ENCODE results near the gene LAMC2.

The LAMC2 gene

DNA sequence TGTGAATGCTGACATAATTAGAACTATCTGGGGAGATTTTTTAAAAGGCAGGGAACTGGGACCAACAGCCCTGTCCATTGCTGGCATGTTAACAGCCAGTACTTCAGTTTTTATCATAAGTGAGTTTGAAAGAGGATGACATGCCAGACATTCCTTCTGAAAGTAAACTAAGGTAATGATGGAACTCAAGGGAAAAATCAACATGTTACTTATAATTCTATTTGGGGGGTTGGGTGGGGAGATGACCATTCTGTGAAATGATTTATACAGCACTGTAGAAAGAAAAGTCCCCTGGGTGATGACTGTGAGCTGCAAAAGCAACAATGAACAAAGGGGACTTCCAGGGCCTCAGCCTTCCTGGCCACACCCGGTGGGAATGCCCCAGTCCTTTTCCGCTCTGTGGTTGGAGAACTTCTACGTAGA is 5.4 kb upstream of the LAMC2 start:
- WGBS (ENCODE audit: insufficient coverage): no CpG with 5 or more reads among the region's 3 CpGs
- ChIA-PET POLR2A (no interaction called here), CTCF (no interaction called here)
- Histone ChIP-seq H3K27me3 (replicated peaks in 2 of 5; ENCODE audit: control insufficient read depth in 4 of 5, insufficient read depth in 5 of 5, low read length in 4 of 5) (peaks cover 0 to 5% (median 2%) of the 10 kb centered on the region in 5 experiments), H3K36me3 (ENCODE audit: control insufficient read depth in 4 of 4, insufficient read depth in 4 of 4, low read length in 3 of 4) (no peaks in the 10 kb centered on the region), H3K4me1 (ENCODE audit: control extremely low read depth in 1 of 4, control insufficient read depth in 4 of 4, insufficient read depth in 4 of 4, low read length in 3 of 4) (peaks cover 0 to 4% (median under 1%) of the 10 kb centered on the region in 4 experiments), H3K9me3 (ENCODE audit: control extremely low read depth in 1 of 5, control insufficient read depth in 4 of 5, insufficient read depth in 2 of 5, low read depth in 1 of 5, low read length in 4 of 5) (no peaks in the 10 kb centered on the region), H3K27ac (ENCODE audit: insufficient read depth in 1 of 2, low read depth in 1 of 2, low read length in 2 of 2, poor library complexity in 1 of 2, severe bottlenecking in 2 of 2) (no peak overlapping the region), H3K4me3 (ENCODE audit: control insufficient read depth in 1 of 7, extremely low read depth in 1 of 7, insufficient read depth in 4 of 7, low read depth in 2 of 7, low read length in 6 of 7) (no peak overlapping the region)
- peak in 2 of 3 donors; percentile 5 to 16 for DNase-seq

DNA sequence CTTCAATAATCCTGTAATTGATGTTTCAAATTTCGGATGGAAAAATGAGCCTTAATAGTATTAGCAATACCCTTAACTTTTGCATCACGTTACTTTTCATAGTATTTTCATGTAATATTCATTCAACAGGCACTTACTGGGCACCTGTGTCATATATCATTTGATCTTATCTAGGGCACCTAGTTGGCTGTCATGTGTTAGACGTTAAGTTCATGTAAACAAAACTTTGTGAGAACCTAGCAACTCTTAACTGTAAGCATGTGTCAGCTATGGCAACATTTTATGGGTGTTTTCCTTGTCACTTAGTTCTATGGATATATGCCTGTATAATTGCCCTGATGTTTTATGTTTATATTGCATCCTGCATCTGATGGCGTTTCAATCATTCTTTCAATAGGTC is 777 bp downstream of the LAMC2 start:
- whole genome bisulfite sequencing (ENCODE audit: insufficient coverage): 96% methylated on average over 4 of the region's 4 CpGs
- Histone ChIP-seq H3K36me3 (ENCODE audit: control insufficient read depth in 4 of 4, insufficient read depth in 4 of 4, low read length in 3 of 4) (no peaks in the 10 kb centered on the region), H3K27me3 (replicated peaks in 2 of 5; ENCODE audit: control insufficient read depth in 4 of 5, insufficient read depth in 5 of 5, low read length in 4 of 5) (peaks cover 2 to 35% (median 11%) of the 10 kb centered on the region in 5 experiments), H3K4me1 (ENCODE audit: control extremely low read depth in 1 of 4, control insufficient read depth in 4 of 4, insufficient read depth in 4 of 4, low read length in 3 of 4) (peaks cover 0 to 8% (median 4%) of the 10 kb centered on the region in 4 experiments), H3K4me3 (ENCODE audit: control insufficient read depth in 1 of 7, extremely low read depth in 1 of 7, insufficient read depth in 4 of 7, low read depth in 2 of 7, low read length in 6 of 7) (no peak overlapping the region), H3K9me3 (ENCODE audit: control extremely low read depth in 1 of 5, control insufficient read depth in 4 of 5, insufficient read depth in 2 of 5, low read depth in 1 of 5, low read length in 4 of 5) (no peaks in the 10 kb centered on the region), H3K27ac (ENCODE audit: insufficient read depth in 1 of 2, low read depth in 1 of 2, low read length in 2 of 2, poor library complexity in 1 of 2, severe bottlenecking in 2 of 2) (no peak overlapping the region)
- ChIA-PET POLR2A (no interaction called here), CTCF (no interaction called here)
- no peak for DNase-seq

DNA sequence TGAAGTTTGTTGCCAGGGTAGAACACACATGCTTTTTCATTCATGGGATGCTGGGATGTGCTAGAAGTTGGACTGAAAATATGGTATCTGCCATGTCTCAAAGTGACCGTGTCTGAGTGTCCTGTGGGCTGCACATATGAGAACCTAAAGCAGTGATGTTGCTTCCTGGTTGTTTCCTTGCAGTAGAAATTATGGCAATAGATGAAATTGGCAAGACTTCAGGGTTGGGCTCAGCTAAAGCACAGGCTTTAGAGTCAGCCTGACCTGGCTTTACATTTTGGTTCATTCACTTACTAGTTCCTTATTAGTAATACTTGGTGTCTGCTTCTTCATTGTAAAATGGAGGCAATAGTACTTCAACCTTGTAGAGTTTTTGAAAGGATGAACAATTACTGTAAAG is 2.2 kb downstream of the LAMC2 start:
- no peak for DNase-seq
- Histone ChIP-seq H3K27ac (ENCODE audit: insufficient read depth in 1 of 2, low read depth in 1 of 2, low read length in 2 of 2, poor library complexity in 1 of 2, severe bottlenecking in 2 of 2) (no peak overlapping the region), H3K27me3 (replicated peaks in 2 of 5; ENCODE audit: control insufficient read depth in 4 of 5, insufficient read depth in 5 of 5, low read length in 4 of 5) (peaks cover 2 to 38% (median 11%) of the 10 kb centered on the region in 5 experiments), H3K9me3 (ENCODE audit: control extremely low read depth in 1 of 5, control insufficient read depth in 4 of 5, insufficient read depth in 2 of 5, low read depth in 1 of 5, low read length in 4 of 5) (no peaks in the 10 kb centered on the region), H3K36me3 (ENCODE audit: control insufficient read depth in 4 of 4, insufficient read depth in 4 of 4, low read length in 3 of 4) (no peaks in the 10 kb centered on the region), H3K4me3 (ENCODE audit: control insufficient read depth in 1 of 7, extremely low read depth in 1 of 7, insufficient read depth in 4 of 7, low read depth in 2 of 7, low read length in 6 of 7) (no peak overlapping the region), H3K4me1 (ENCODE audit: control extremely low read depth in 1 of 4, control insufficient read depth in 4 of 4, insufficient read depth in 4 of 4, low read length in 3 of 4) (peaks cover 0 to 8% (median 4%) of the 10 kb centered on the region in 4 experiments)
- WGBS (ENCODE audit: insufficient coverage): 78% methylated on average over 1 of the region's 1 CpG
- ChIA-PET POLR2A (no interaction called here), CTCF (interaction anchor here (0.6 kb wide), 1 partner anchor 9 kb away, joined by 3 read pairs; no protein-coding TSS in a partner anchor)

DNA sequence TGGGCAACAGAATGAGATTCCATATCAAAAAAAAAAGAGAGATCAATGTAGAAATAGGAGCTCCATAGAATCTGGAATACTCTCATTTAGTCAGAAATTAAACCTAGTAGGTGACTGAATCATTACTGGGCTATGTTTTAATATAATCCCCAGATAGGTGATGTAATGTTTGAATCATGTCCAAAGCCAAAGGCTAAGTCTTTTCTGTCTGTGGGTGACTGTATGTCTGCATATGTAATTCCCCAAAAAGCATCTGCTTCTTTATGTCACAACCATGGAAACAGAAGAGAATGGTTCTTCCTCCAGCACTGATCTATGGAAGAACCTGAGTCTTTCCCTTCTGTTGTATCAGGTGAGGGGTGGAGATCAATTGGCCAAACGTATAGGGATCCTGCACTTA is 5.8 kb downstream of the LAMC2 start:
- POLR2A ChIA-PET: no interaction called here
- Histone ChIP-seq H3K4me3 (ENCODE audit: control insufficient read depth in 1 of 7, extremely low read depth in 1 of 7, insufficient read depth in 4 of 7, low read depth in 2 of 7, low read length in 6 of 7) (no peak overlapping the region), H3K27me3 (replicated peaks in 2 of 5; ENCODE audit: control insufficient read depth in 4 of 5, insufficient read depth in 5 of 5, low read length in 4 of 5) (peaks cover 0 to 21% (median 6%) of the 10 kb centered on the region in 5 experiments), H3K36me3 (ENCODE audit: control insufficient read depth in 4 of 4, insufficient read depth in 4 of 4, low read length in 3 of 4) (no peaks in the 10 kb centered on the region), H3K4me1 (ENCODE audit: control extremely low read depth in 1 of 4, control insufficient read depth in 4 of 4, insufficient read depth in 4 of 4, low read length in 3 of 4) (peaks cover 0 to 11% (median 6%) of the 10 kb centered on the region in 4 experiments), H3K27ac (ENCODE audit: insufficient read depth in 1 of 2, low read depth in 1 of 2, low read length in 2 of 2, poor library complexity in 1 of 2, severe bottlenecking in 2 of 2) (no peak overlapping the region), H3K9me3 (ENCODE audit: control extremely low read depth in 1 of 5, control insufficient read depth in 4 of 5, insufficient read depth in 2 of 5, low read depth in 1 of 5, low read length in 4 of 5) (no peaks in the 10 kb centered on the region)
- WGBS (ENCODE audit: insufficient coverage): no CpG with 5 or more reads among the region's 1 CpG
- no peak for DNase-seq
- CTCF ChIA-PET: no interaction called here

DNA sequence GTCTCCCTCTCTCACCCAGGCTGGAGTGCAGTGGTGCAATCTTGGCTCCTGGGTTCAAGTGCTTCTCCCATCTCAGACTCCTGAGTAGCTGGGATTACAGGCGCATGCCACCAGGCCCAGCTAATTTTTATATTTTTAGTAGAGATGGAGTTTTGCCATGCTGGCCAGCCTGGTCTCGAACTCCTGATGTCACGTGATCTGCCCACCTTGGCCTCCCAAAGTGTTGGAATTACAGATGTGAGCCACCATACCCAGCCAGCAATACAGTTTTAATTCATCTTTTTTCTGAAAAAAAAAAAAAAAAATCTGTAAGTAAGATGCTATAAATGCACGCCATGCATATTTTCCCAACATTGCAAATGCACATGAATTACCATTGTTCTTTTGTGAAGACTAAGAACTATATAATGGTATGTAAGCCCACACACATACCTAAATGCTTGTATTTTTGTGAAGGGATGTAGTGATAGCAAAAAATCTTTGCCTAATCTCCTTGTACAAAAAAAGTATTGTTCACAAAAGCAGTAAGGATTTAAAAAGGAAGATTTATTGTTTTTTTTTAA is 8.0 kb downstream of the LAMC2 start:
- POLR2A ChIA-PET: no interaction called here
- Histone ChIP-seq H3K4me3 (ENCODE audit: control insufficient read depth in 1 of 7, extremely low read depth in 1 of 7, insufficient read depth in 4 of 7, low read depth in 2 of 7, low read length in 6 of 7) (no peak overlapping the region), H3K9me3 (ENCODE audit: control extremely low read depth in 1 of 5, control insufficient read depth in 4 of 5, insufficient read depth in 2 of 5, low read depth in 1 of 5, low read length in 4 of 5) (no peaks in the 10 kb centered on the region), H3K36me3 (ENCODE audit: control insufficient read depth in 4 of 4, insufficient read depth in 4 of 4, low read length in 3 of 4) (no peaks in the 10 kb centered on the region), H3K27me3 (replicated peaks in 2 of 5; ENCODE audit: control insufficient read depth in 4 of 5, insufficient read depth in 5 of 5, low read length in 4 of 5) (peaks cover 0 to 9% (median 0%) of the 10 kb centered on the region in 5 experiments), H3K27ac (ENCODE audit: insufficient read depth in 1 of 2, low read depth in 1 of 2, low read length in 2 of 2, poor library complexity in 1 of 2, severe bottlenecking in 2 of 2) (no peak overlapping the region), H3K4me1 (ENCODE audit: control extremely low read depth in 1 of 4, control insufficient read depth in 4 of 4, insufficient read depth in 4 of 4, low read length in 3 of 4) (peaks cover 0 to 11% (median 6%) of the 10 kb centered on the region in 4 experiments)
- no peak for DNase-seq
- CTCF ChIA-PET: no interaction called here
- no CpG with 5 or more reads among the region's 4 CpGs for whole genome bisulfite sequencing (ENCODE audit: insufficient coverage)

DNA sequence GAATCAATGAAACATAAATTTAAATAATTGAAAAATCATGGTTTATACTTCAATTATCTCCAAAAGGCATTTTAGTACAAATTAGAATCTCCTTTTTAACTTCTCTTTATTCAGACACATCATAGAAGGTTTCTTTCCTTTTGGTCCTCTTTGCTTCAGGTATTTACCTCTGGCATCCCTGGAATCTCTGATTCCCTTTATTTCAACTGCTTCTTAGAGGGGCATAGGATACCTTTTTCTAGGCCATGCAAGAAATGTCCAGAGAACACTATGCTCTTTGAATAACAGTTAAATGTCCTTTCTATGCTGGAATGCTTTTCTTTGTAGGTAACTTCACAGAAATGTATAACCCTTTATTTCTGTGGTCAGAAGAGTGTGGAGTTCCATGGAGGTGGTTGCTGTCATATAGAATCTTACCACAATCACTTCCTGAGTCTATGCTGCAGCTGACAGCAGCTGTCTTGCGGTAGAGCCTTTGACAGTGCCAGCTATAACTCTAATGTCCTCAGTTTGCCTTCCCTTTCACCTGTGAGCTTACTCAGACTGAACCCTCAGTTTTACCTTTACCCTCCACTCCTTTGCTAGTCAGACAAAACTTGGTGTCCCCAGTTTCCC is 8.6 kb downstream of the LAMC2 start:
- no peaks in the 10 kb centered on the region for H3K36me3 ChIP-seq (ENCODE audit: control insufficient read depth in 4 of 4, insufficient read depth in 4 of 4, low read length in 3 of 4)
- H3K4me3 ChIP-seq (ENCODE audit: control insufficient read depth in 1 of 7, extremely low read depth in 1 of 7, insufficient read depth in 4 of 7, low read depth in 2 of 7, low read length in 6 of 7): no peak overlapping the region
- ChIA-PET CTCF (no interaction called here), POLR2A (no interaction called here)
- no peak overlapping the region for H3K27ac ChIP-seq (ENCODE audit: insufficient read depth in 1 of 2, low read depth in 1 of 2, low read length in 2 of 2, poor library complexity in 1 of 2, severe bottlenecking in 2 of 2)
- peaks cover 0 to 9% (median 0%) of the 10 kb centered on the region in 5 experiments for H3K27me3 ChIP-seq (replicated peaks in 2 of 5; ENCODE audit: control insufficient read depth in 4 of 5, insufficient read depth in 5 of 5, low read length in 4 of 5)
- H3K9me3 ChIP-seq (ENCODE audit: control extremely low read depth in 1 of 5, control insufficient read depth in 4 of 5, insufficient read depth in 2 of 5, low read depth in 1 of 5, low read length in 4 of 5): no peaks in the 10 kb centered on the region
- H3K4me1 ChIP-seq (ENCODE audit: control extremely low read depth in 1 of 4, control insufficient read depth in 4 of 4, insufficient read depth in 4 of 4, low read length in 3 of 4): peaks cover 0 to 11% (median 6%) of the 10 kb centered on the region in 4 experiments
- 33% methylated on average over 1 of the region's 1 CpG for WGBS (ENCODE audit: insufficient coverage)
- peak in 2 of 3 donors; percentile 39 to 65 for DNase-seq

DNA sequence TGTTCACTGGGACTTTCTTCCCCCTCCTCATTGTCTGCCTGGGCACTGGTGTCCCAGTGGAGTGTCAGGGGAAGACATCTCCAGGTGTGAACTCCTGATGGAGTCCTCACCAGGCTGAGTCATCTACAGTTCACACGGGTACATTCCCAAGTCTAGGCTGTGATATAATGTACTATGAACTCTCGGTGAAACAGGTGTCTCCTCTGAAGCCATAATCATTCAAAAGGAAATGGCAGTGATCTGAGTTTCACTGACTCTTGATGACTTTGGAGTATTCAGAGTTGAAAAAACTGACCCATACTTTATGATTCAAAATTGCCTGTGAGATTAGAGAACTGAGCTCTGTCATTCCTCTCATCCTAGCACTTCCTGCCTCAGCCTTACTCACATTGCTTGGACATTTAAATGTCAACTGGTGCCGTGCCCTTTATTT is 9.1 kb downstream of the LAMC2 start:
- H3K9me3 ChIP-seq (ENCODE audit: control extremely low read depth in 1 of 5, control insufficient read depth in 4 of 5, insufficient read depth in 2 of 5, low read depth in 1 of 5, low read length in 4 of 5): no peaks in the 10 kb centered on the region
- 89% methylated on average over 1 of the region's 3 CpGs for WGBS (ENCODE audit: insufficient coverage)
- H3K4me3 ChIP-seq (ENCODE audit: control insufficient read depth in 1 of 7, extremely low read depth in 1 of 7, insufficient read depth in 4 of 7, low read depth in 2 of 7, low read length in 6 of 7): no peak overlapping the region
- H3K36me3 ChIP-seq (ENCODE audit: control insufficient read depth in 4 of 4, insufficient read depth in 4 of 4, low read length in 3 of 4): no peaks in the 10 kb centered on the region
- no peak overlapping the region for H3K27ac ChIP-seq (ENCODE audit: insufficient read depth in 1 of 2, low read depth in 1 of 2, low read length in 2 of 2, poor library complexity in 1 of 2, severe bottlenecking in 2 of 2)
- peaks cover 0 to 6% (median 0%) of the 10 kb centered on the region in 5 experiments for H3K27me3 ChIP-seq (replicated peaks in 2 of 5; ENCODE audit: control insufficient read depth in 4 of 5, insufficient read depth in 5 of 5, low read length in 4 of 5)
- ChIA-PET CTCF (no interaction called here), POLR2A (no interaction called here)
- no peak for DNase-seq
- H3K4me1 ChIP-seq (ENCODE audit: control extremely low read depth in 1 of 4, control insufficient read depth in 4 of 4, insufficient read depth in 4 of 4, low read length in 3 of 4): peaks cover 0 to 11% (median 6%) of the 10 kb centered on the region in 4 experiments

Measured in common myeloid progenitor, CD34-positive (primary cell).